Dendritic cell treated with granulocyte-macrophage colony-stimulating factor and Interleukin-4, amounts not matched to agents 40 ng/mL and 50 ng/mL, for 4 days (primary cell): ENCODE measurements around the gene FSTL1.

Experiments used
- H3K27ac Mint-ChIP-seq: one replicate; pipeline ENCODE4 v1.8.0; 2022; ENCODE audit warnings: mild to moderate bottlenecking, mixed read lengths
- H3K27me3 Mint-ChIP-seq: one replicate; pipeline ENCODE4 v1.8.0; 2022; ENCODE audit warnings: mild to moderate bottlenecking, mixed read lengths
- H3K36me3 Mint-ChIP-seq: one replicate; pipeline ENCODE4 v1.8.0; 2022; ENCODE audit warnings: low read depth, mixed read lengths
- H3K4me1 Mint-ChIP-seq: one replicate; pipeline ENCODE4 v1.8.0; 2022; ENCODE audit warnings: low read depth, mixed read lengths
- H3K4me3 Mint-ChIP-seq: one replicate; pipeline ENCODE4 v1.8.0; 2022; ENCODE audit warnings: mild to moderate bottlenecking, moderate library complexity, mixed read lengths
- H3K9me3 Mint-ChIP-seq: one replicate; pipeline ENCODE4 v1.8.0; 2022; ENCODE audit warnings: mixed read lengths
- intact Hi-C: fragments of 100-400 bp; cut with micrococcal nuclease; formaldehyde crosslinking; loops from one replicate; pipeline ENCODE4 v1.15.0; 2022

FSTL1 gene

DNA sequence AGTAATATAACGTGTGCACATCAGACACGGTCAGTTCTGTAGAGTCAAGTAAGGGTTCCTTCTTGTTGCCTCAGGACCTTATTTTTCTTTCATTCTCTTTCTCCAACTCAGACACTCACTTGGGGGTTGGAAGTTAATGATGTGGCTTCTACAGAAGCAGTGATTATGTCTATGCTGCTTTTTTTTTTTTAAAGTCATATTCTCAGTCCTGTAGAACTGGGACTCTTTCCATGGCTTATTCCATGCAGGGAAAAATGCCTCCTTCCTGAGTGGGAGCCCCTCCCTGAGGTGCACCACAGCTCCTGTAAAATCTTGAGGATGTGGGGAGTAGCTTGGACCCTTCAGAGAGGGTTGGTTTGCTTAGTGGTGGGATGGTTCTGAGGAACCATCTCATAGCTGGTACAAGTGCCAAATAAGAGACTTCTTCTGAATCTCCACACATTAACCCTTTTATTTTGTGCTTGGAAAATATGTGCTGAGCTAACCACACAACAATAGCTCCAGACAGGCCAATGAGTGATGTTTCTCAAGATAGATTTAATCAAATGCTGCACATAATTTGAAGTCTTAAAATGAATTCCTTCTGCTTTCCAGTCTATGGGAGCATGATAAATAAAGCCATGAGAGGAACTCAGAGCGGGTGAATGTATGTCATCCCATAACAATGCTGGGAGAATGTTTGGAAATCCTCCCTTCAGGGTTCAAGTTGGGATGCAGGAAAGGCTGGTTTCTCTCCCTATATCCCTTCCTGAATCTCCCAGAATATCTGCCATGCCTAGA is 23.3 kb upstream of the FSTL1 start:
- no peaks in the 10 kb centered on the region for H3K36me3 Mint-ChIP-seq
- no peak overlapping the region for H3K4me3 Mint-ChIP-seq
- no peaks in the 10 kb centered on the region for H3K9me3 Mint-ChIP-seq
- H3K4me1 Mint-ChIP-seq = no peaks in the 10 kb centered on the region
- no peaks in the 10 kb centered on the region for H3K27me3 Mint-ChIP-seq
- no peak overlapping the region for H3K27ac Mint-ChIP-seq
- intact Hi-C loops = no loop called here

DNA sequence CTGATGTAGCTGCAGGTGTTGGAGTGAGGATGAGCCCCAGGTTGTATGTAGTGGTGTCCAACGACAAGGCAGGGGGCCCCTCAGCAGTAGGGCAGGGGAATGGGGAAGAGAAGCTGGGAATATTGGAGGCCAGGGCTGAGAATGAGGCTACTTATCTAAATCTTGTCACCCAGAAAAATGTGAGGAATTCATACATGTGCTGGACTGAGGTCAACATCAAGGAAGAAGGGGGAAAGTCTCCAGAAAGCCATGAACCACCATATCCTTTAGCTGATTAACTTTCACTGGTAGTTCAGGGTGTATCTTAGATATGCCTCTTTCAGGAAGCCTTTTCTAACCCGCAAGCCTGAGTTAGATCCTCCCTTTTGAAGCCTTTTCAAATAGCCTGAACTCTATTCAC is 22.6 kb upstream of the FSTL1 start:
- H3K36me3 Mint-ChIP-seq = no peaks in the 10 kb centered on the region
- intact Hi-C loops = no loop called here
- no peaks in the 10 kb centered on the region for H3K9me3 Mint-ChIP-seq
- no peak overlapping the region for H3K4me3 Mint-ChIP-seq
- H3K4me1 Mint-ChIP-seq = no peaks in the 10 kb centered on the region
- H3K27me3 Mint-ChIP-seq = no peaks in the 10 kb centered on the region
- no peak overlapping the region for H3K27ac Mint-ChIP-seq

DNA sequence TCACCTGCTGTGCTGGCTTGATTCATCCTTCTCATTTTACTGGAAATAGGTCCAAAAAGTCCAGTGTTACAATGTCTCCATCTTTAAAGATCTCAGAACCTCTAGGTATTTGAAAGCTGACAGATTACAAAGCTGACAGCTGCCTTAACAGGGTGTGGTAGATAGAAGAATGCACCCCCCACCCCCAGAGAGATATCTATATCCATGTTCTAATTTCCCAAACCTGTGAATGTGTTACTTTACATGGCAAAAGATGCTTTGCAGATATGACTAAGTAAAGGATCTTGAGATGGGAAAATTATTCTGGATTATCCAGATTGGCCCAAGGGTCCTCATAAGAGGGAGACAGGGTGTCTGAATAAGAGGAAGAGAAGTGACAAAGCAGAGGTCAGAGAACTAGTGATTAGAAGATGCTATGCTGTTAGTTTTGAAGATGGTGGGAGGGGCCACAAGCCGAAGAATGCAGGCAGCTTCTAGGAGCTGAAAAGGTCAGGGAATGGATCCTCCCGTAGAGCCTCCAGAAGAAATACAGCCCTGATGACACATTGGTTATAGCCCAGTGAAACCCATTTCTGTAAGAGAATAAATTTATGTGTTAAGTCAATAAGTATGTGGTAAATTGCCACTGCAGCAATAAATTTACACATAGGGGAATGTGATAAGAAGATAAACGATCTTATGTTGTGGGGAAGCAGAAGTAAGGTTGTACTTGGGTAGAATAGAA is 21.5 kb upstream of the FSTL1 start:
- Mint-ChIP-seq H3K4me3 (no peak overlapping the region), H3K27me3 (no peaks in the 10 kb centered on the region), H3K36me3 (no peaks in the 10 kb centered on the region), H3K27ac (no peak overlapping the region), H3K9me3 (no peaks in the 10 kb centered on the region), H3K4me1 (no peaks in the 10 kb centered on the region)
- intact Hi-C loops = no loop called here

DNA sequence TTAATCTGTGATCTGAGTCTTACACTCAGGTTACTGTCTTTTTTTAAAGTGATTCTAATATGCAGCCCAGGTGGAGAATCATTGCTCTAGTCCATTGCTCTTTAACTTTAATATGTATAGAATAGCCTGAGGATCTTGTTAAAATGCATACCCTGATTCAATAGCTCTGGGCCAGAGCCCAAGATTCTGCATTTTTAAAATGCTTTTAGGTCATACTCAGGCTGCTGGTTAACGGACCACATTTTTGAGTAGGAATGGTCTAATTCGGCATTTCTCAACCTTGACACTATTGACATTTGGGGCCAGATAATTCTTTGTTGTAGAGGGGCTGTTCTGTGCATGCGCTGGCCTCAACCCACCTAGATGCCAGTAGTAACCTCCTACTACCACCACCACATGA is 20.9 kb upstream of the FSTL1 start:
- H3K27me3 Mint-ChIP-seq = no peaks in the 10 kb centered on the region
- no peaks in the 10 kb centered on the region for H3K4me1 Mint-ChIP-seq
- intact Hi-C loops = no loop called here
- no peaks in the 10 kb centered on the region for H3K9me3 Mint-ChIP-seq
- H3K4me3 Mint-ChIP-seq = no peak overlapping the region
- no peaks in the 10 kb centered on the region for H3K36me3 Mint-ChIP-seq
- no peak overlapping the region for H3K27ac Mint-ChIP-seq

DNA sequence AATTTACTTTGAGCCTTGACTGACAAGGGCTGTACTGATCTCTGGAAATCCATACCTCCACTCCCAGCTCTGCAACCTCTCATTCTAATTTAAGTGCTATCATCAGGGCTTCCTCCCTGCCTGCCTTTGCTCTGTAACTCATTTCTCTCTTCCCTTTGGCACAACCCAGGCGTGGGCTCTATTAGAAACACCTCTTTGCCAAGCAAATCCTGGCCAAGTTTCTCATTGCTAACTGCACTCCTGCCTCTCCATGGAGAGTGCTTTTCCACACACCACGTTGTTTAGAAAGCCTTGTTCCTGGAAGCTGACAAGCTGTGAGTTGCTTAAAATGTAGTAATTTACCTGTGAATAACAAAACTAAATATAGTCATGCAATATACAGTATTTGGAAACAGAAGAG is 20.1 kb upstream of the FSTL1 start:
- H3K27ac Mint-ChIP-seq = no peak overlapping the region
- H3K36me3 Mint-ChIP-seq = no peaks in the 10 kb centered on the region
- no peaks in the 10 kb centered on the region for H3K27me3 Mint-ChIP-seq
- no peak overlapping the region for H3K4me3 Mint-ChIP-seq
- H3K9me3 Mint-ChIP-seq = no peaks in the 10 kb centered on the region
- no peaks in the 10 kb centered on the region for H3K4me1 Mint-ChIP-seq
- intact Hi-C loops = no loop called here

DNA sequence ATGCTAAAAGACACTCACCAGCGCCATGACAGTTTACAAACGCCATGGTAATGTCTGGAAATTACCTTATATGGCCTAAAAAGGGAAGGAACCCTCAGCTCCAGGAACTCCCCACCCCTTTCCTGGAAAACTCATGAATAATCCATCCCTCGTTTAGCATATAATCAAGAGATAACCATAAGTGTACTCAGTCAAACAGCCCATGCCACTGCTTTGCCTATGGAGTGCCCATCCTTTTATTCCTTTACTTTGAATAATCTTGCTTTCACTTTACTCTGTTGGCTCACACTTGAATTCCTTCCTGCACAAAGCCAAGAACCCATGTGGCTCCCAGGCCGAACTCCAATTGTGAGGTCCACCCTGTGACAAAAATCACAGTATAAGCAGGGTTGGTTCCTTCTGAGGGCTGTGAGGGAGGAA is 19.1 kb upstream of the FSTL1 start:
- Mint-ChIP-seq H3K36me3 (no peaks in the 10 kb centered on the region), H3K4me3 (no peak overlapping the region), H3K4me1 (no peaks in the 10 kb centered on the region), H3K27me3 (no peaks in the 10 kb centered on the region), H3K9me3 (no peaks in the 10 kb centered on the region), H3K27ac (no peak overlapping the region)
- intact Hi-C loops = no loop called here

DNA sequence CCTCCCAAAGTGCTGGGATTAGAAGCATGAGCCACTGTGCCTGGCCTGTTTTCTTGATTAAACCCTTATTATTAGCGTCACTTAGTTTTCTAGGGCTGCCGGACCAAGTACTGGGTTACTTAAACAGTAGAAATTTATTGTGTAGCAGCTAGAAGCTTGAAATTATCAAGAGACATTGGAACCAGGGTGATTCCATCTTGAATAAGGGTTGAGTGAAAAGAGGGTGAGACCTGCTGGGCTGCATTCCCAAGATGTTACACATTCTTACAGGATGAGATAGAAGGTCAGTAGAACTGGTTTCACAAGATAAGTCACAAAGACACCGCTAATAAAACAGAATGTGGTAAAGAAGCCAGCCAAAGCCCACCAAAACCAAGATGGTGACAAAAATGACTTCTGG is 18.6 kb upstream of the FSTL1 start:
- H3K9me3 Mint-ChIP-seq = no peaks in the 10 kb centered on the region
- H3K27me3 Mint-ChIP-seq = no peaks in the 10 kb centered on the region
- no peak overlapping the region for H3K27ac Mint-ChIP-seq
- H3K36me3 Mint-ChIP-seq = no peaks in the 10 kb centered on the region
- intact Hi-C loops = no loop called here
- H3K4me1 Mint-ChIP-seq = no peaks in the 10 kb centered on the region
- no peak overlapping the region for H3K4me3 Mint-ChIP-seq

DNA sequence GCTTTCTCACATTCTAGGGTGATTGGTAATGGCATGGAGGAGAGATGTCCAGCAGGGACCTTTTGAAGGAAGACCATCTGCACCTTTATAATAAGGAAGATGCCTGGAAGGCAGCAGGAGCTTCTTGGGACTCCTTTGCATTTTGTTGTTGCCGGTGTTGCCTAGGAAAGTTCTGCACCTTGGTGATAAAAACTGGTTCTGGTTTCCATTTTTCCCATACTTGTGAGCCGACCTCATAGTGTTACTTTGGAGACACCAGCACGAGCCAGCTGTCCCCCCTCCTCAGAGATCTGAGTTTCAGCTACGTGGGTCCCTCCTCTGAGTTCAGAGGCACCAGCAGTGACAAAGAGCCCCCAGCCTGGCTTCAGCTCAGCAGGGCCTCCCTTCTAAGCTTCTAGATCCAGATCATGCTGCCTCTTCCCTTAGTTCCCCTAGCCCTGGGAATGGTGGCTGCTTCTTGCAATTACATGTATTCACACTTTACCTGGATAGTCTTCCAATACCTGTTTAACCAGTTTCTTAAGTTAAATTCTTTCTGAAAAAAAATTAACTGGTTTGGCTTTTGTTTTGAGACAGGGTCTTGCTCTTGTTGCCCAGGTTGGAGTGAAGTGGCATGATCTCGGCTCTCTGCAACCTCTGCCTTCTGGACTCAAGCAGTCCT is 18.0 kb upstream of the FSTL1 start:
- no peaks in the 10 kb centered on the region for H3K9me3 Mint-ChIP-seq
- H3K36me3 Mint-ChIP-seq = no peaks in the 10 kb centered on the region
- intact Hi-C loops = no loop called here
- no peaks in the 10 kb centered on the region for H3K4me1 Mint-ChIP-seq
- H3K27me3 Mint-ChIP-seq = no peaks in the 10 kb centered on the region
- H3K27ac Mint-ChIP-seq = no peak overlapping the region
- H3K4me3 Mint-ChIP-seq = no peak overlapping the region

DNA sequence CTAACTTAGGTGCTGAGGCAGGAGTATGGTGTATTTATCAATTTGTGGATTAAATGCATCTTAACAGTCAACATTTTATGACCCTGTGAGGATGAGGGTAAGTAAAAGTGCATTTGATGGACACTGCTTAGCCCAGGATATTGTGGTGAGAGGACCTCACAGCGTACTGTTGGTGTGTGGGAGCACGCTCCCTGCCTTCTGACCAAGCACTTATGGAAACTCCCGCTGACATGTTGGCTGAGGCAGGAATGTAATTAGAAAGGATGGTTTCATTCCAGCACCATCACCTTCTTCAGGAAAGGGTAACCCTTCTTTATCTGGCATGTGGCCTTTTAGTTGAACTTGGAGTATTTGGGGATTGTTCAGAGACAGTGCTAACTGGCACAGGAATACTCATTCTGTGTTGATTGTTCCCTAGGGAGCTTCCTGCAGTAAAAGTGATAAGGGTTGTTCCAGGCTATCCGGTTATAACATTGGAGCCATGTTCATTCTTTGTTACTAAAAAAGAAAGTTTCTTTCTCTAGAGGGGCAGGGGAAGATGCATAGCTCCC is 11.7 kb upstream of the FSTL1 start:
- no peaks in the 10 kb centered on the region for H3K27me3 Mint-ChIP-seq
- H3K4me1 Mint-ChIP-seq = peaks cover 6% of the 10 kb centered on the region
- no peak overlapping the region for H3K4me3 Mint-ChIP-seq
- no peaks in the 10 kb centered on the region for H3K36me3 Mint-ChIP-seq
- no peaks in the 10 kb centered on the region for H3K9me3 Mint-ChIP-seq
- no peak overlapping the region for H3K27ac Mint-ChIP-seq
- intact Hi-C loops = no loop called here

DNA sequence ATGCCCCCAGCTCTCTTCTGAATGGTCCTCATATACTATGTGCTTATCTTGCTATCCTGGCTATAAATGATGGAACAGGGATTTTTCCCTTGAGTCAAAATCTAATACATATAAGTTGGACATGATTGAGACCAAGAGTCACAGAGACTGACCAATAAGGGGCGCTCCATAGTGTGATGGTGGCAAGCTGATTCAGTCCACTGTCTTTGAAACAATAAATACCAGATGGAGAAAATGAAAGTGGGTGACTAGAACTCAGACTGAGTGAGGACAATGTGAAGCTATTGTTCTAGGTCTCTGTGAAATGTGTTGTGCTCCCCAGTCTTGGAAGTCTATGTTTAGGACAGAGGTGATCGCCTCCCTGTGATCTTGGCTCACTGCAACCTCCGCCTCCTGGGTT is 10.6 kb upstream of the FSTL1 start:
- Mint-ChIP-seq H3K27ac (no peak overlapping the region), H3K4me1 (peaks cover 6% of the 10 kb centered on the region), H3K9me3 (no peaks in the 10 kb centered on the region), H3K4me3 (no peak overlapping the region), H3K27me3 (no peaks in the 10 kb centered on the region), H3K36me3 (no peaks in the 10 kb centered on the region)
- intact Hi-C loops = no loop called here

DNA sequence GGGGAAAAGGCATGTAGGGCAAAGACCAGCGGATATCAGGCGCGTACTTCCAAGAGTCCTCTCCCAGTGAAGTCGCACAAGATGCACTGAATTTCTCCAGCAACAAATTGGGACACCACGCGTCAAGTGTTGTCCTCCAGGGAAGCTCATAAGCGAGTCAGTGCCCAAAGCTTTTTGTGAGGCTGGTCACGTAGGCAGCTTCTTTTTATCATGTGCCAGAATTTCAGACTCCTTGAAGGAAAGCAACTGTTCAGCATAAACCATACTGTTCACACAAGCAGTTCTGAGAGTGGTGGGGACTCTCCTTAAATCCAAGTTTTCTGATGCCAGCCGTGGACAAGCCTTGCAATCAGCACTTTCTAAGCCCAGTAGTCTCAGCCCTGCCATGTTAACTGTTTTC is 10.1 kb upstream of the FSTL1 start:
- Mint-ChIP-seq H3K27me3 (no peaks in the 10 kb centered on the region), H3K4me3 (no peak overlapping the region), H3K27ac (no peak overlapping the region), H3K4me1 (peaks cover 6% of the 10 kb centered on the region), H3K9me3 (no peaks in the 10 kb centered on the region), H3K36me3 (no peaks in the 10 kb centered on the region)
- intact Hi-C loops = no loop called here

DNA sequence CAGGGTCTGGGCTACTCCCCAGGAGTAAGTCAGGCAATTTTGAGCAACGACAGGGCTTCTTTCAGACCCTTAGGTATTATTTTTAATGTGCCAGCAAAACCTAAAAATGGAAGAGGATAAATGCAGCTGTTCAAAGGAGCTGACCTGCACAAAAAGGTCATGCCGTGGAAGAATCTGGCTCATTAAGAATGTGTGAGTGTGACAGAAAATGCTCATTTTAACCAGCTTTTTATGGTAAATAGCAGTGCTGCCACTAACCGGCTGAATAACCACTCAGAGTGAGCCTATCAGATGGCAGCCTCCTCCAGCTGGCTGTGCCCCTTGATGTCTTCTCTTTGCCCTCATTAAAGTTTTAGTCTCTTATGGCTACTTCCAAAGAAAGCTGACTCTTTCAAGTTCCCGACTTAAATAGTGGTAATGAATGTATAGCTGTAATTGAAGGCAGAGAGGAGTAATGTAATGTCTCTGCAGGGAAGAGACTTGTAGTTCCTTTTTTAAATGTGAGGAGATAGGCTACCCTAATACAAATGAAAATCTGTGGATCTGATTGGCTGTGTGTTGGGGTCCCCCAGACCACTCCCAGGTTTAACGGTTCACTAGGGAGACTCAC is 9.5 kb upstream of the FSTL1 start:
- no peaks in the 10 kb centered on the region for H3K36me3 Mint-ChIP-seq
- H3K4me3 Mint-ChIP-seq = no peak overlapping the region
- intact Hi-C loops = no loop called here
- H3K27ac Mint-ChIP-seq = no peak overlapping the region
- peaks cover 6% of the 10 kb centered on the region for H3K4me1 Mint-ChIP-seq
- H3K27me3 Mint-ChIP-seq = no peaks in the 10 kb centered on the region
- no peaks in the 10 kb centered on the region for H3K9me3 Mint-ChIP-seq

DNA sequence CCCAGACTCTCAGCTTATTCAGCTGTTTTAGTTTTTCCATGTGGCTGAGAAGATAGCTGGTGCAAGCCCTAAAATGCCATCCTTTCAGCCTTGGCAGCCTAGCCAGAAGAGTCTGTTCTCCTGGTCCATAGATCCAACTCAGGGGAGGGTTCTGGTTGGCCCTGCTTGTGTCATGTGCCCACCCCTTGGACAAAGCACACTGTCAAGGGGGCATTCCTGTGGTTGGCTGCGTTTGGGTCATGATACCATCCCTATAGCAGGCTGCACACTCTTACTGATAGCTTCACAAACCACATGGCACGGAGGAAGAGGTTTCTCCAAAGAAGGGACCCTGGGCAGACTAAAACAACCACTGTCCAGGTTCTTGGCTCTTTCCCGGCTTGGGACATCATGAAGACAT is 8.4 kb upstream of the FSTL1 start:
- H3K9me3 Mint-ChIP-seq = no peaks in the 10 kb centered on the region
- no peak overlapping the region for H3K27ac Mint-ChIP-seq
- no peaks in the 10 kb centered on the region for H3K36me3 Mint-ChIP-seq
- peaks cover 6% of the 10 kb centered on the region for H3K4me1 Mint-ChIP-seq
- intact Hi-C loops = no loop called here
- H3K27me3 Mint-ChIP-seq = no peaks in the 10 kb centered on the region
- no peak overlapping the region for H3K4me3 Mint-ChIP-seq

DNA sequence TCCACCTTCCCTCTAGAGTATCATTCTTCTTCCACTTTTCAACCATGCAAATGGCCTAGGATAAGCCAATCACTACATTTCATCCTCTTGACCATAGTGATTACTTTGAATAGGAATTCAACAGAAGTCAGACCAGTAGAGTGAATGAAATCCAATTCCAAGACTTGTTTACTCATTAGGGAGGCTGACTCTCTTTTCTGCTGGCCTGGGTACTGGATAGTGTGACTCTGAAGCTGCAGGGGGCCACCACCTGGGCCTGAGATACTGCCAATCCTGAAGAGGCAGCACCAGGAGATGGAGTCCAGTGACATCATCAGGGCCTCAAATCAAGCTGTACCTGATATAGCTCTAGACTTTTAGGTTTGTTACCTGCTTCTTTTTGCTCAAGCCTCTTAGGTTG is 7.0 kb upstream of the FSTL1 start:
- Mint-ChIP-seq H3K27me3 (peaks cover 5% of the 10 kb centered on the region), H3K36me3 (no peaks in the 10 kb centered on the region), H3K27ac (no peak overlapping the region), H3K9me3 (no peaks in the 10 kb centered on the region), H3K4me1 (peaks cover 6% of the 10 kb centered on the region), H3K4me3 (no peak overlapping the region)
- intact Hi-C loops = no loop called here
